ENCODE results near the gene NCAPD3. TPM values are rescaled to one million over a fixed set of nuclear protein-coding genes. Genes with fewer than 3 reads are reported as not detected.

The NCAPD3 gene
- total and polyA plus RNA-seq, 9 of the 15 experiments (the other 6 are each of a cell fraction or from before 2014, with no cell fraction given) = 23.6 to 80.6 (median 58.6) TPM

GRCh38 chr11:134151083-134151747 lies 72.6 kb downstream of the NCAPD3 start:
- CTCF ChIA-PET (ENCODE audit: low intra/inter-chr PET ratio) = no interaction called here
- no peak overlapping the region for H2AFZ ChIP-seq (ENCODE audit: low read depth, low read length)
- WGBS (ENCODE audit: insufficient coverage, low coverage, missing lambda C conversion rate) = 90% methylated on average over 10 of the region's 10 CpGs
- no peaks in the 10 kb centered on the region for H3K79me2 ChIP-seq (ENCODE audit: control insufficient read depth, insufficient read depth, low read length)
- no peaks in the 10 kb centered on the region for H3K27me3 ChIP-seq (ENCODE audit: control insufficient read depth in 2 of 2, insufficient read depth in 2 of 2, low read length in 2 of 2)
- no peaks in the 10 kb centered on the region for H3K9me1 ChIP-seq (ENCODE audit: control insufficient read depth, insufficient read depth, low read length)
- intact Hi-C loops (cut with micrococcal nuclease) = no loop called here
- POLR2A ChIA-PET = interaction anchor here (1.1 to 1.2 kb wide), 2 partner anchors 13 to 88 kb away, joined by 3 to 4 read pairs; no protein-coding TSS in a partner anchor
- ATAC-seq = no peak
- no peaks in the 10 kb centered on the region for H3K4me1 ChIP-seq (replicated peaks in 1 of 2; ENCODE audit: control insufficient read depth in 2 of 2, insufficient read depth in 2 of 2, low read length in 2 of 2)
- DNase-seq (ENCODE audit: extremely low read depth in 1 of 4, low spot score in 3 of 4) = no peak
- no peak overlapping the region for H3K27ac ChIP-seq (ENCODE audit: extremely low read depth, low read depth, low read length)
- H3K9me3 ChIP-seq (replicated peaks; ENCODE audit: control insufficient read depth, insufficient read depth, low read depth, low read length) = no peaks in the 10 kb centered on the region
- BruUV-seq (replicated peaks) = no TSS peak
- FAIRE-seq = no peak
- H4K20me1 ChIP-seq (replicated peaks; ENCODE audit: control insufficient read depth, insufficient read depth, low read length) = 0 out of 2 replicates have a peak, but pooled peaks cover 3% of the 10 kb centered on the region
- no peak overlapping the region for H3K9ac ChIP-seq (ENCODE audit: insufficient read depth in 1 of 2, low read depth in 2 of 2, low read length in 2 of 2)
- H3K4me3 ChIP-seq = no peak overlapping the region
- no peak overlapping the region for H3K4me2 ChIP-seq (ENCODE audit: insufficient read depth, low read length)
- in situ Hi-C loops (cut with MboI) = no loop called here
- H3K36me3 ChIP-seq (ENCODE audit: control insufficient read depth, insufficient read depth, low read length) = peaks cover 67% of the 10 kb centered on the region; the same call in 2 of the 3 replicates
- TF ChIP-seq GABPB2 (CRISPR knock-in tag; conservative IDR thresholded peaks at IDR 0.05) (no peak), SREBF1 (IDR thresholded peaks at IDR 0.05; ENCODE audit: borderline replicate concordance, low read depth, low read length) (no peak), DNMT1 (IDR thresholded peaks at IDR 0.05) (no peak), HNRNPK (IDR thresholded peaks at IDR 0.05; ENCODE audit: low read depth, low read length, poor library complexity, severe bottlenecking) (no peak), MBD1 (CRISPR knock-in tag; IDR thresholded peaks at IDR 0.05) (no peak)
- TF ChIP-seq, protein P1, sequence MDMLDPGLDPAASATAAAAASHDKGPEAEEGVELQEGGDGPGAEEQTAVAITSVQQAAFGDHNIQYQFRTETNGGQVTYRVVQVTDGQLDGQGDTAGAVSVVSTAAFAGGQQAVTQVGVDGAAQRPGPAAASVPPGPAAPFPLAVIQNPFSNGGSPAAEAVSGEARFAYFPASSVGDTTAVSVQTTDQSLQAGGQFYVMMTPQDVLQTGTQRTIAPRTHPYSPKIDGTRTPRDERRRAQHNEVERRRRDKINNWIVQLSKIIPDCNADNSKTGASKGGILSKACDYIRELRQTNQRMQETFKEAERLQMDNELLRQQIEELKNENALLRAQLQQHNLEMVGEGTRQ (CRISPR knock-in tag; IDR thresholded peaks at IDR 0.05) = no peak
- TF ChIP-seq, protein P2, sequence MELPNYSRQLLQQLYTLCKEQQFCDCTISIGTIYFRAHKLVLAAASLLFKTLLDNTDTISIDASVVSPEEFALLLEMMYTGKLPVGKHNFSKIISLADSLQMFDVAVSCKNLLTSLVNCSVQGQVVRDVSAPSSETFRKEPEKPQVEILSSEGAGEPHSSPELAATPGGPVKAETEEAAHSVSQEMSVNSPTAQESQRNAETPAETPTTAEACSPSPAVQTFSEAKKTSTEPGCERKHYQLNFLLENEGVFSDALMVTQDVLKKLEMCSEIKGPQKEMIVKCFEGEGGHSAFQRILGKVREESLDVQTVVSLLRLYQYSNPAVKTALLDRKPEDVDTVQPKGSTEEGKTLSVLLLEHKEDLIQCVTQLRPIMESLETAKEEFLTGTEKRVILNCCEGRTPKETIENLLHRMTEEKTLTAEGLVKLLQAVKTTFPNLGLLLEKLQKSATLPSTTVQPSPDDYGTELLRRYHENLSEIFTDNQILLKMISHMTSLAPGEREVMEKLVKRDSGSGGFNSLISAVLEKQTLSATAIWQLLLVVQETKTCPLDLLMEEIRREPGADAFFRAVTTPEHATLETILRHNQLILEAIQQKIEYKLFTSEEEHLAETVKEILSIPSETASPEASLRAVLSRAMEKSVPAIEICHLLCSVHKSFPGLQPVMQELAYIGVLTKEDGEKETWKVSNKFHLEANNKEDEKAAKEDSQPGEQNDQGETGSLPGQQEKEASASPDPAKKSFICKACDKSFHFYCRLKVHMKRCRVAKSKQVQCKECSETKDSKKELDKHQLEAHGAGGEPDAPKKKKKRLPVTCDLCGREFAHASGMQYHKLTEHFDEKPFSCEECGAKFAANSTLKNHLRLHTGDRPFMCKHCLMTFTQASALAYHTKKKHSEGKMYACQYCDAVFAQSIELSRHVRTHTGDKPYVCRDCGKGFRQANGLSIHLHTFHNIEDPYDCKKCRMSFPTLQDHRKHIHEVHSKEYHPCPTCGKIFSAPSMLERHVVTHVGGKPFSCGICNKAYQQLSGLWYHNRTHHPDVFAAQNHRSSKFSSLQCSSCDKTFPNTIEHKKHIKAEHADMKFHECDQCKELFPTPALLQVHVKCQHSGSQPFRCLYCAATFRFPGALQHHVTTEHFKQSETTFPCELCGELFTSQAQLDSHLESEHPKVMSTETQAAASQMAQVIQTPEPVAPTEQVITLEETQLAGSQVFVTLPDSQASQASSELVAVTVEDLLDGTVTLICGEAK (IDR thresholded peaks at IDR 0.05) = no peak
- TF ChIP-seq, protein P2 (CRISPR knock-in tag; IDR thresholded peaks at IDR 0.05) = no peak
- TF ChIP-seq, protein P3, sequence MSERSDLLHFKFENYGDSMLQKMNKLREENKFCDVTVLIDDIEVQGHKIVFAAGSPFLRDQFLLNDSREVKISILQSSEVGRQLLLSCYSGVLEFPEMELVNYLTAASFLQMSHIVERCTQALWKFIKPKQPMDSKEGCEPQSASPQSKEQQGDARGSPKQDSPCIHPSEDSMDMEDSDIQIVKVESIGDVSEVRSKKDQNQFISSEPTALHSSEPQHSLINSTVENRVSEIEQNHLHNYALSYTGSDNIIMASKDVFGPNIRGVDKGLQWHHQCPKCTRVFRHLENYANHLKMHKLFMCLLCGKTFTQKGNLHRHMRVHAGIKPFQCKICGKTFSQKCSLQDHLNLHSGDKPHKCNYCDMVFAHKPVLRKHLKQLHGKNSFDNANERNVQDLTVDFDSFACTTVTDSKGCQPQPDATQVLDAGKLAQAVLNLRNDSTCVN (CRISPR knock-in tag; IDR thresholded peaks at IDR 0.05) = no peak
